Measurements from ENCODE around the gene SPATA33. TPM values are rescaled to one million over a fixed set of nuclear protein-coding genes. Genes with fewer than 3 reads are reported as not detected.

The SPATA33 gene
- total RNA-seq, 1 experiment from 2014 or later: 23.5 TPM

GRCh38 chr16:89616623-89617022, 41.0 kb upstream of the SPATA33 start:
- H3K36me3 Mint-ChIP-seq (ENCODE audit: insufficient read depth, unreplicated experiment): peaks cover 5% of the 10 kb centered on the region
- H3K4me3 Mint-ChIP-seq (ENCODE audit: low read depth, unreplicated experiment): no peak overlapping the region
- DNase-seq: no peak
- no peak overlapping the region for H3K27ac Mint-ChIP-seq (ENCODE audit: unreplicated experiment)
- H3K4me1 Mint-ChIP-seq (ENCODE audit: low read depth, unreplicated experiment): peaks cover 15% of the 10 kb centered on the region
- BruUV-seq (replicated peaks): no TSS peak
- intact Hi-C loops (cut with micrococcal nuclease; ENCODE audit: unreplicated experiment): no loop called here
- CTCF ChIA-PET: interaction anchor here (0.8 to 1.1 kb wide), 2 partner anchors 25 to 1282 kb away, joined by 3 read pairs; no protein-coding TSS in a partner anchor
- H3K9me3 Mint-ChIP-seq (ENCODE audit: low read depth, unreplicated experiment): no peaks in the 10 kb centered on the region
- TF ChIP-seq CTCF (IDR thresholded peaks at IDR 0.05; ENCODE audit: unreplicated experiment): no peak
- H3K27me3 Mint-ChIP-seq (ENCODE audit: unreplicated experiment): peaks cover 48% of the 10 kb centered on the region

GRCh38 chr16:89617036-89617435, 40.6 kb upstream of the SPATA33 start:
- Mint-ChIP-seq H3K36me3 (ENCODE audit: insufficient read depth, unreplicated experiment) (peaks cover 5% of the 10 kb centered on the region), H3K27me3 (ENCODE audit: unreplicated experiment) (peaks cover 52% of the 10 kb centered on the region), H3K27ac (ENCODE audit: unreplicated experiment) (no peak overlapping the region), H3K9me3 (ENCODE audit: low read depth, unreplicated experiment) (no peaks in the 10 kb centered on the region), H3K4me1 (ENCODE audit: low read depth, unreplicated experiment) (peaks cover 15% of the 10 kb centered on the region), H3K4me3 (ENCODE audit: low read depth, unreplicated experiment) (no peak overlapping the region)
- TF ChIP-seq CTCF (IDR thresholded peaks at IDR 0.05; ENCODE audit: unreplicated experiment): no peak
- intact Hi-C loops (cut with micrococcal nuclease; ENCODE audit: unreplicated experiment): no loop called here
- CTCF ChIA-PET: interaction anchor here (0.8 to 1.1 kb wide), 2 partner anchors 25 to 1282 kb away, joined by 3 read pairs; no protein-coding TSS in a partner anchor
- BruUV-seq (replicated peaks): no TSS peak
- no peak for DNase-seq

- no peaks in the 10 kb centered on the region for H3K9me3 Mint-ChIP-seq (ENCODE audit: low read depth, unreplicated experiment)
- no peak overlapping the region for H3K27ac Mint-ChIP-seq (ENCODE audit: unreplicated experiment)
- no TSS peak for BruUV-seq (replicated peaks)
- H3K4me1 Mint-ChIP-seq (ENCODE audit: low read depth, unreplicated experiment): peaks cover 8% of the 10 kb centered on the region
- H3K36me3 Mint-ChIP-seq (ENCODE audit: insufficient read depth, unreplicated experiment): peaks cover 5% of the 10 kb centered on the region
- DNase-seq: no peak
- intact Hi-C loops (cut with micrococcal nuclease; ENCODE audit: unreplicated experiment): no loop called here
- H3K27me3 Mint-ChIP-seq (ENCODE audit: unreplicated experiment): peaks cover 52% of the 10 kb centered on the region
- H3K4me3 Mint-ChIP-seq (ENCODE audit: low read depth, unreplicated experiment): no peak overlapping the region
- CTCF ChIA-PET: interaction anchor here (0.6 to 1.3 kb wide), 3 partner anchors 16 to 23 kb away, joined by 3 to 5 read pairs (median 4); no protein-coding TSS in a partner anchor
- no peak for TF ChIP-seq CTCF (IDR thresholded peaks at IDR 0.05; ENCODE audit: unreplicated experiment)
These were observed 39.3 kb upstream of the SPATA33 start for GRCh38 chr16:89618109-89618998.

- Mint-ChIP-seq H3K27me3 (ENCODE audit: unreplicated experiment) (peaks cover 66% of the 10 kb centered on the region), H3K36me3 (ENCODE audit: insufficient read depth, unreplicated experiment) (peaks cover 5% of the 10 kb centered on the region), H3K27ac (ENCODE audit: unreplicated experiment) (no peak overlapping the region), H3K4me3 (ENCODE audit: low read depth, unreplicated experiment) (no peak overlapping the region), H3K4me1 (ENCODE audit: low read depth, unreplicated experiment) (peaks cover 8% of the 10 kb centered on the region), H3K9me3 (ENCODE audit: low read depth, unreplicated experiment) (no peaks in the 10 kb centered on the region)
- no peak for TF ChIP-seq CTCF (IDR thresholded peaks at IDR 0.05; ENCODE audit: unreplicated experiment)
- CTCF ChIA-PET: no interaction called here
- DNase-seq: no peak
- intact Hi-C loops (cut with micrococcal nuclease; ENCODE audit: unreplicated experiment): no loop called here
- BruUV-seq (replicated peaks): no TSS peak
These were observed 37.8 kb upstream of the SPATA33 start for GRCh38 chr16:89619840-89620239.
